ENCODE measurements around the gene MRPL23. TPM values are rescaled to one million over a fixed set of nuclear protein-coding genes. Genes with fewer than 3 reads are reported as not detected.

The MRPL23 gene
- 63.3 and 78.3 TPM in 2 replicates for polyA plus RNA-seq (2011; rRNA removed)
- 57.3 and 69.8 TPM in 2 replicates for polyA minus RNA-seq (2011; rRNA and poly(A)+ RNA removed)

DNA sequence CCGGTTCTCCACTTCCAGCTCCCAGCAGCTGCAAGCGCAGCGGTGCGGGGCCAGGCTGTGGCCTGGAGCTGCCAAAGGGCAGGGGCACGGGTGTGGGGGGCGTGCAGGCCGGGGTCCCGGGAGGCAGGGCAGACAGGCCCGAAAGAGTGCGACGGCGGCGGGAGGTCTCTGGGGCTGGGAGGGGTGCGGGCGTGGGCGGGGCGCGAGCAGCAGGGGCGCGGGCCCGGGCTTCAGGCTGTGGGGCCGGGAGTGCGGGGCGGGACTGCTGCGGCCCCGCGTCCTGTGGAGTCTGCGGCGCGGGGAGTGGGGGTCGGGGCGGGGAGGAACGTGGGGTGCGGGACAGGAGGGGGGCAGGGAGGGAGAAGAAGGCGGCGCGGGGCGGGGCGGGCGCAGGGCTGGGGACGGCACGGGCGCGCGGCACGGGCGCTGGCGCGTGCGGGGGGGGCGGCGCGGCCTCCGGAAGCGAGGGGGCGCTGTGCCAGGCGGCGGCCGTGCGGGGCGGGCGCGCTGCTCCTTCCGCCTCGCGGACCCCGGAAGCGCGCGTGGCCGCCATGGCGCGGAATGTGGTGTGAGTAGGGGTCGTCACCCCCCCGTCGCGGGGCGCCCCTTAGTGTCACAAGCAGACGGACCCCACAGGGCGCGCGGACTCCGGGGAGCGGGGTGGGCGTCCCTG, at the start of gene MRPL23:
TSS of gene MRPL23 (plus strand) at position 521 of the 673 bp plus-strand sequence. CDS start at position 552, 31 bp downstream.
- CTCF ChIA-PET: interaction anchor here (0.6 to 4.2 kb wide), 7 partner anchors 9 to 253 kb away, joined by 3 to 33 read pairs (median 4); partner anchors contain the start of gene SYT8
- POLR2A ChIA-PET: interaction anchor here (0.6 to 1.0 kb wide), 2 partner anchors 114 to 137 kb away, joined by 3 to 4 read pairs; no protein-coding TSS in a partner anchor
- DNase-seq (ENCODE audit: low read depth, low spot score): no peak
- Histone ChIP-seq H3K9me3 (ENCODE audit: control insufficient read depth, insufficient read depth, low read length) (no peaks in the 10 kb centered on the region), H3K4me3 (ENCODE audit: low read depth, low read length) (no peak within 1 kb of the TSS), H3K27ac (ENCODE audit: low read depth, low read length) (no peak within 1 kb of the TSS), H3K27me3 (ENCODE audit: control insufficient read depth, insufficient read depth, low read length) (no peaks in the 10 kb centered on the region)
- TF ChIP-seq, protein P1, sequence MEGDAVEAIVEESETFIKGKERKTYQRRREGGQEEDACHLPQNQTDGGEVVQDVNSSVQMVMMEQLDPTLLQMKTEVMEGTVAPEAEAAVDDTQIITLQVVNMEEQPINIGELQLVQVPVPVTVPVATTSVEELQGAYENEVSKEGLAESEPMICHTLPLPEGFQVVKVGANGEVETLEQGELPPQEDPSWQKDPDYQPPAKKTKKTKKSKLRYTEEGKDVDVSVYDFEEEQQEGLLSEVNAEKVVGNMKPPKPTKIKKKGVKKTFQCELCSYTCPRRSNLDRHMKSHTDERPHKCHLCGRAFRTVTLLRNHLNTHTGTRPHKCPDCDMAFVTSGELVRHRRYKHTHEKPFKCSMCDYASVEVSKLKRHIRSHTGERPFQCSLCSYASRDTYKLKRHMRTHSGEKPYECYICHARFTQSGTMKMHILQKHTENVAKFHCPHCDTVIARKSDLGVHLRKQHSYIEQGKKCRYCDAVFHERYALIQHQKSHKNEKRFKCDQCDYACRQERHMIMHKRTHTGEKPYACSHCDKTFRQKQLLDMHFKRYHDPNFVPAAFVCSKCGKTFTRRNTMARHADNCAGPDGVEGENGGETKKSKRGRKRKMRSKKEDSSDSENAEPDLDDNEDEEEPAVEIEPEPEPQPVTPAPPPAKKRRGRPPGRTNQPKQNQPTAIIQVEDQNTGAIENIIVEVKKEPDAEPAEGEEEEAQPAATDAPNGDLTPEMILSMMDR (IDR thresholded peaks at IDR 0.05; ENCODE audit: low read depth, low read length): no peak

DNA sequence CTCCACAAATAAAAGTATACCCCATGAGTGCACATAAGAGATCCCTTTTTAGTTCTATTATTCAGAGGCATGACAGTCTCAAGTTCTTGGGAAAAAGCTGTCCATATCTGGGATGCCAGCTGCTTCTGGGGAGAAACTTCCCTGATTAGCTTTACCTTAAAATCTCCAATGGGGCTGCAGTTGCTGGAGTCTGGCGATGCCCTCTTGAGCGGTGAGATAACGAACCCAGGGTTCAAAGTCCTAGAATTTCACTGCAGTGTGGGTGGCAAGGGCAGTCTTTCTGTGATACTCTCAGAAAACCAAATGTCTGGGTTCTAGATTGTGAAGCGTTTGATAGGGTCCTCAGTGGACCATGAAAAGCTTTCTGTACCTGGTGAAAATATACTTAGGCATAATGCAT, 48.0 kb upstream of the MRPL23 start:
- peaks cover 41% of the 10 kb centered on the region for H3K27me3 ChIP-seq (ENCODE audit: control insufficient read depth, insufficient read depth, low read length)
- ChIA-PET CTCF (interaction anchor here (1.2 to 2.8 kb wide), 3 partner anchors 17 to 304 kb away, joined by 4 to 8 read pairs (median 4); no protein-coding TSS in a partner anchor), POLR2A (no interaction called here)
- TF ChIP-seq, protein P1 (IDR thresholded peaks at IDR 0.05; ENCODE audit: low read depth, low read length): no peak
- H3K27ac ChIP-seq (ENCODE audit: low read depth, low read length): no peak overlapping the region
- DNase-seq (ENCODE audit: low read depth, low spot score): no peak
- H3K9me3 ChIP-seq (ENCODE audit: control insufficient read depth, insufficient read depth, low read length): no peaks in the 10 kb centered on the region
- no peak overlapping the region for H3K4me3 ChIP-seq (ENCODE audit: low read depth, low read length)

DNA sequence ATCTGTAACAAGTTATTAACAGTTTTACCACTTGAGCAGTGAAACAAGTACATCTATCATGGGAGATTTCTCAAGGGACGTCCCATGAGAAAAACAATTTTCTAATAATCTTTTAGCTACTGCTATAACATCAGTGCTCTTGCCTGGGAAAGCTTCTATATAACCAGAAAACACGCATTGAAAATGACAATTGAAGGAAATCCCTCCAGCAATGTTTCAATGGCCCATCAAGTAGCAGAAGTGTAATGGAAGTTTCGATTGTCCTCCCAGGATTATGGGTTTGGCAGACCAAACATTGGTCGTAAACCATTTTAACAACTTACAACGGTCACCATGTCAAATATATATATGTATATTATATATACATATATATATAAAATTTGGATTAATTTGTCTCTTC, 47.4 kb upstream of the MRPL23 start:
- DNase-seq (ENCODE audit: low read depth, low spot score): no peak
- H3K9me3 ChIP-seq (ENCODE audit: control insufficient read depth, insufficient read depth, low read length): no peaks in the 10 kb centered on the region
- H3K27me3 ChIP-seq (ENCODE audit: control insufficient read depth, insufficient read depth, low read length): peaks cover 37% of the 10 kb centered on the region
- TF ChIP-seq, protein P1 (IDR thresholded peaks at IDR 0.05; ENCODE audit: low read depth, low read length): no peak
- CTCF ChIA-PET: interaction anchor here (0.6 to 2.8 kb wide), 4 partner anchors 17 to 305 kb away, joined by 4 to 8 read pairs (median 5); partner anchors contain the start of gene KRTAP5-2
- POLR2A ChIA-PET: no interaction called here
- no peak overlapping the region for H3K27ac ChIP-seq (ENCODE audit: low read depth, low read length)
- H3K4me3 ChIP-seq (ENCODE audit: low read depth, low read length): no peak overlapping the region

DNA sequence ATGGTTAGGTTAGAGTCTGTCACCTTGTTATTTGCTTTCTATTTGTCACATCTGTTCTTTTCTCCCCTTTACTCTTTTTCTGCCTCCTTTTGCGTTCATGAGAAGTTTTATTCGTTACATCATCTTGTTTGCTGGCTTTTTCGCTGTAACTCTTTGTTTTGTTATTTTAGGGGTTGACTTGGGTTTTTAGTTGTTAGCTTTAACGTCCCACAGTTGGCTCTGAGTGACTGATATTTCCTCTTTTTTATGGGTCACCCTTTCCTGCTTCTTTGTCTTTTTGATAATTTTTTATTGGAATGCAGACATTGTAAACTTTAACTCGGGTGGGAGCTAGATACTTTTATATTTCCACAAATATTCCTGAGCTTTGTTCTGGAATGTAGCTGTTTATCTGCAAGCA, 41.0 kb upstream of the MRPL23 start:
- POLR2A ChIA-PET: no interaction called here

More for the DNA sequence above, 41.0 kb upstream of the MRPL23 start:
- no peak overlapping the region for H3K4me3 ChIP-seq (ENCODE audit: low read depth, low read length)
- DNase-seq (ENCODE audit: low read depth, low spot score): no peak
- no peak overlapping the region for H3K27ac ChIP-seq (ENCODE audit: low read depth, low read length)
- H3K27me3 ChIP-seq (ENCODE audit: control insufficient read depth, insufficient read depth, low read length): peaks cover 19% of the 10 kb centered on the region
- no peaks in the 10 kb centered on the region for H3K9me3 ChIP-seq (ENCODE audit: control insufficient read depth, insufficient read depth, low read length)
- CTCF ChIA-PET: interaction anchor here (0.9 to 1.2 kb wide), 2 partner anchors 30 to 254 kb away, joined by 3 to 5 read pairs; no protein-coding TSS in a partner anchor
- TF ChIP-seq, protein P1 (IDR thresholded peaks at IDR 0.05; ENCODE audit: low read depth, low read length): no peak

Measured in AG04450 (cell line).